H1 (cell line): ENCODE measurements around the gene PURA. TPM values are rescaled to one million over a fixed set of nuclear protein-coding genes. Genes with fewer than 3 reads are reported as not detected.

Source experiments
- CTCF ChIA-PET: fragments of 300-600 bp; sonication (Branson Sonifier 250); formaldehyde crosslinking; loops from one replicate; lab custom pipeline; 2021; ENCODE audit not compliant: partially characterized antibody; lab: Charles Lee
- POLR2A ChIA-PET: fragments of 300-600 bp; sonication (Branson Sonifier 250); formaldehyde crosslinking; loops from one replicate; lab custom pipeline; 2021; ENCODE audit warnings: inconsistent platforms; ENCODE audit not compliant: partially characterized antibody; lab: Charles Lee
- DNase-seq, 2 experiments: peaks; one replicate each; pipeline versions ENCODE4 v3.0.0 to v3.0.0-alpha.2; 2010 to 2022; ENCODE audit warnings: low spot score in 2 of 2, low read depth in 1 of 2, mixed read lengths in 1 of 2
- FAIRE-seq: peaks from 2 replicates; lab custom pipeline; 2011; peaks lifted over from hg19 to GRCh38; lab: Jason Lieb, UNC
- H2AFZ ChIP-seq: 2 replicates; pipeline ENCODE4 v1.8.1; 2012; ENCODE audit warnings: low read length, inconsistent platforms
- H2AK5ac ChIP-seq: 2 replicates; pipeline ENCODE4 v1.6.1; 2013; ENCODE audit warnings: low read depth, low read length
- H2BK120ac ChIP-seq: replicated peaks from 2 replicates; pipeline ENCODE3; 2013; ENCODE audit warnings: low read depth, low read length, inconsistent platforms
- H2BK12ac ChIP-seq: 2 replicates; pipeline ENCODE4 v1.6.1; 2013; ENCODE audit warnings: low read depth, low read length
- H2BK15ac ChIP-seq: 2 replicates; pipeline ENCODE4 v1.6.1; 2013; ENCODE audit warnings: low read length
- H2BK20ac ChIP-seq: 2 replicates; pipeline ENCODE4 v1.6.1; 2013; ENCODE audit warnings: low read length
- H2BK5ac ChIP-seq: 2 replicates; pipeline ENCODE4 v1.6.1; 2013; ENCODE audit warnings: low read depth, low read length
- H3K14ac ChIP-seq: 2 replicates; pipeline ENCODE4 v1.6.1; 2013; ENCODE audit warnings: inconsistent platforms; ENCODE audit not compliant: insufficient read length
- H3K18ac ChIP-seq: 2 replicates; pipeline ENCODE4 v1.6.1; 2013; ENCODE audit warnings: low read length; ENCODE audit errors: extremely low read depth
- H3K23ac ChIP-seq: 2 replicates; pipeline ENCODE4 v1.6.1; 2013; ENCODE audit warnings: inconsistent platforms; ENCODE audit not compliant: insufficient read length
- H3K23me2 ChIP-seq: 2 replicates; pipeline ENCODE4 v1.6.1; 2013; ENCODE audit warnings: low read depth, low read length
- H3K27ac ChIP-seq: 2 replicates; pipeline ENCODE4 v1.6.1; 2011; ENCODE audit warnings: low read depth, low read length, inconsistent platforms
- H3K27me3 ChIP-seq, 4 experiments: replicated peaks in 1 of 4; 1 replicate in 1 of 4; 2 replicates in 3 of 4; pipeline versions ENCODE4 v1.6.1 to v1.8.1; 2011 to 2013; ENCODE audit warnings: low read length in 3 of 4, mild to moderate bottlenecking in 3 of 4, inconsistent platforms in 2 of 4, mixed read lengths in 2 of 4, moderate library complexity in 1 of 4; ENCODE audit not compliant: control insufficient read depth in 3 of 4, insufficient read depth in 3 of 4; ENCODE audit errors: extremely low read depth in 1 of 4
- H3K36me3 ChIP-seq, 4 experiments: 2 replicates each; pipeline versions ENCODE4 v1.6.1 to v1.8.1; 2011 to 2013; ENCODE audit warnings: mild to moderate bottlenecking in 4 of 4, low read length in 3 of 4, moderate library complexity in 2 of 4, control low read depth in 1 of 4, inconsistent platforms in 1 of 4; ENCODE audit not compliant: insufficient read depth in 4 of 4, control insufficient read depth in 2 of 4
- H3K4ac ChIP-seq: replicated peaks from 2 replicates; pipeline ENCODE3; 2013; ENCODE audit warnings: low read length, low read depth, mixed read lengths, inconsistent platforms; ENCODE audit not compliant: insufficient read length
- H3K4me1 ChIP-seq, 4 experiments: replicated peaks in 1 of 4; 1 replicate in 1 of 4; 2 replicates in 3 of 4; pipeline versions ENCODE4 v1.6.1 to v1.8.1; 2011 to 2013; ENCODE audit warnings: low read length in 3 of 4, inconsistent platforms in 2 of 4, mixed read lengths in 1 of 4; ENCODE audit not compliant: insufficient read depth in 4 of 4, control insufficient read depth in 3 of 4
- H3K4me2 ChIP-seq, 2 experiments: 2 replicates each; pipeline versions ENCODE4 v1.6.1 to v1.8.1; 2011 to 2013; ENCODE audit warnings: low read depth in 2 of 2, low read length in 2 of 2, control low read depth in 1 of 2, inconsistent platforms in 1 of 2, mild to moderate bottlenecking in 1 of 2; ENCODE audit not compliant: insufficient read depth in 1 of 2
- H3K4me3 ChIP-seq, 4 experiments: fragments of 200-600, 300-600 bp in 1 of 4; sonication (generic), shearing (Covaris generic), sonication (Bioruptor Twin) in 1 of 4; 2 replicates each; pipeline versions ENCODE4 v1.5.1 to v1.8.1; 2011 to 2016; ENCODE audit warnings: low read length in 4 of 4, low read depth in 3 of 4, control low read depth in 2 of 4, inconsistent platforms in 2 of 4, mild to moderate bottlenecking in 2 of 4, mixed read lengths in 1 of 4, moderate library complexity in 1 of 4; ENCODE audit not compliant: insufficient read depth in 2 of 4; ENCODE audit errors: extremely low read depth in 1 of 4
- H3K56ac ChIP-seq: replicated peaks from 2 replicates; pipeline ENCODE3; 2013; ENCODE audit warnings: low read depth, mild to moderate bottlenecking, mixed read lengths, low read length, inconsistent platforms; ENCODE audit not compliant: insufficient read length
- H3K79me1 ChIP-seq: 2 replicates; pipeline ENCODE4 v1.6.1; 2013; ENCODE audit warnings: low read depth, low read length, control low read depth
- H3K79me2 ChIP-seq, 2 experiments: 2 replicates each; pipeline versions ENCODE4 v1.6.1 to v1.8.1; 2012 to 2013; ENCODE audit warnings: low read length in 2 of 2, mild to moderate bottlenecking in 2 of 2, inconsistent platforms in 1 of 2; ENCODE audit not compliant: insufficient read depth in 2 of 2, control insufficient read depth in 1 of 2
- H3K9ac ChIP-seq, 4 experiments: replicated peaks in 1 of 4; 1 replicate in 1 of 4; 2 replicates in 3 of 4; pipeline versions ENCODE4 v1.6.1 to v1.8.1; 2011 to 2013; ENCODE audit warnings: low read depth in 3 of 4, low read length in 3 of 4, control low read depth in 2 of 4, mild to moderate bottlenecking in 2 of 4, moderate library complexity in 2 of 4, inconsistent platforms in 1 of 4; ENCODE audit errors: extremely low read depth in 1 of 4
- H3K9me3 ChIP-seq, 2 experiments: 2 replicates each; pipeline versions ENCODE4 v1.6.1 to v1.8.1; 2012 to 2013; ENCODE audit warnings: mild to moderate bottlenecking in 2 of 2, moderate library complexity in 2 of 2, control low read depth in 1 of 2, inconsistent platforms in 1 of 2, low read depth in 1 of 2, low read length in 1 of 2, mixed read lengths in 1 of 2; ENCODE audit not compliant: insufficient read depth in 2 of 2
- H4K20me1 ChIP-seq, 2 experiments: replicated peaks in 1 of 2; 2 replicates each; pipeline versions ENCODE3 to v1.8.1; 2011 to 2013; ENCODE audit warnings: inconsistent platforms in 2 of 2, low read length in 2 of 2, mild to moderate bottlenecking in 1 of 2; ENCODE audit not compliant: insufficient read depth in 2 of 2, control insufficient read depth in 1 of 2
- H4K5ac ChIP-seq: 2 replicates; pipeline ENCODE4 v1.6.1; 2013; ENCODE audit warnings: low read length, low read depth, mixed read lengths, inconsistent platforms; ENCODE audit not compliant: insufficient read length
- H4K8ac ChIP-seq: 2 replicates; pipeline ENCODE4 v1.8.0; 2013; ENCODE audit warnings: mild to moderate bottlenecking, moderate library complexity, low read length, inconsistent platforms; ENCODE audit not compliant: insufficient read depth; ENCODE audit errors: extremely low read depth
- H4K91ac ChIP-seq: replicated peaks from 2 replicates; pipeline ENCODE3; 2013; ENCODE audit warnings: low read length, mixed read lengths, inconsistent platforms; ENCODE audit not compliant: insufficient read length
- GABPA ChIP-seq: IDR thresholded peaks from 2 replicates; pipeline ENCODE4 v1.6.1; 2011; ENCODE audit warnings: mild to moderate bottlenecking, low read length, moderate library complexity, borderline replicate concordance; ENCODE audit not compliant: insufficient read depth
- WGBS, 2 experiments: shearing (Covaris generic) in 1 of 2; methylation state at CpG; one replicate each; pipeline versions ENCODE4 v1.1.6 to v1.1.7; 2013 to 2015; ENCODE audit warnings: low lambda C conversion rate in 2 of 2, mixed read lengths in 2 of 2, inconsistent platforms in 1 of 2, low coverage in 1 of 2, missing lambda C conversion rate in 1 of 2; ENCODE audit not compliant: insufficient replicate concordance in 2 of 2, insufficient coverage in 1 of 2, insufficient read length in 1 of 2; ENCODE audit errors: extremely low coverage in 1 of 2, missing lambda C conversion rate in 1 of 2; 5-methylcytosine and 5-hydroxymethylcytosine counted together
- polyA plus RNA-seq, 7 experiments: library from polyadenylated mRNA; depleted of rRNA in 3 of 7; stranded (reverse) in 5 of 7; unstranded in 2 of 7; fragments of >200 nt in 5 of 7; fragments of 200-250 nt in 2 of 7; gene quantifications; 1 replicate in 5 of 7; 2 replicates in 1 of 7; 4 replicates in 1 of 7; pipeline versions ENCODE4 v1.2.1 to v1.2.3, GENCODE V29; 2011 to 2013; ENCODE audit warnings: missing spikeins in 2 of 7, mixed read lengths in 2 of 7
- total RNA-seq: library from RNA; stranded (reverse); fragmentation: NEBNext Ultra II Directional; extraction: Animal tissue kit (Norgen Biotek cat#: 25700); gene quantifications from 2 replicates; pipeline ENCODE4 v1.2.1, GENCODE V29; 2021

The PURA gene
- total and polyA plus RNA-seq, 2 of the 8 experiments (the other 6 are each of a cell fraction or from before 2014, with no cell fraction given), result 0.98 to 2.1 TPM

GRCh38 chr5:140131967-140132409, 18.1 kb downstream of the PURA start:
- Histone ChIP-seq H3K56ac (no peak overlapping the region), H3K27me3 (no peaks in the 10 kb centered on the region), H4K5ac (no peak overlapping the region), H2BK5ac (no peak overlapping the region), H4K8ac (no peak overlapping the region), H3K18ac (no peak overlapping the region), H2BK12ac (no peak overlapping the region), H2AFZ (no peak overlapping the region), H3K4me3 (no peak overlapping the region), H3K4me1 (peaks cover 0 to 7% (median 1%) of the 10 kb centered on the region in 4 experiments; a peak in 2 of 7 replicates), H2AK5ac (no peak overlapping the region), H3K9ac (no peak overlapping the region), H3K27ac (no peak overlapping the region), H4K91ac (no peak overlapping the region), H3K79me1 (no peaks in the 10 kb centered on the region), H2BK120ac (no peak overlapping the region), H2BK20ac (no peak overlapping the region), H3K9me3 (no peaks in the 10 kb centered on the region), H3K79me2 (no peaks in the 10 kb centered on the region), H3K23me2 (no peaks in the 10 kb centered on the region), H3K36me3 (no peaks in the 10 kb centered on the region), H3K4me2 (no peak overlapping the region), H3K4ac (no peak overlapping the region), H3K14ac (no peak overlapping the region), H2BK15ac (no peak overlapping the region), H3K23ac (no peak overlapping the region), H4K20me1 (no peaks in the 10 kb centered on the region)
- WGBS, 2 experiments, result 90% methylated on average over 3 of the region's 3 CpGs; no CpG with 5 or more reads in 1 of the 2 experiments
- ChIA-PET POLR2A (interaction anchor here (1.9 kb wide), 1 partner anchor 10 kb away, joined by 6 read pairs; no protein-coding TSS in a partner anchor), CTCF (interaction anchor here (0.7 to 9.5 kb wide), 6 partner anchors 11 to 59 kb away, joined by 3 to 105 read pairs (median 4); no protein-coding TSS in a partner anchor)
- DNase-seq (no peak), FAIRE-seq (no peak)
- no peak for TF ChIP-seq GABPA
